HG03521 (cell line): ENCODE results near the gene CNTNAP2.
"Not testable (repeated sequence)": the region's sequence is repeated elsewhere in the genome, so short reads cannot be mapped to it uniquely, and the experiment has no call there.

ENCODE experiments used
- ATAC-seq: cut with Tn5 transposase; IDR thresholded peaks from one replicate; pipeline ENCODE4 v1.9.1; 2021; ENCODE audit warnings: mild to moderate bottlenecking, moderate library complexity; ENCODE audit not compliant: unreplicated experiment

The CNTNAP2 gene

GRCh38 chr7:146865696-146866095 lies 749.1 kb downstream of the CNTNAP2 start:
- no peak for ATAC-seq

- no peak for ATAC-seq
These were observed 758.1 kb downstream of the CNTNAP2 start for GRCh38 chr7:146874722-146875121.

DNA sequence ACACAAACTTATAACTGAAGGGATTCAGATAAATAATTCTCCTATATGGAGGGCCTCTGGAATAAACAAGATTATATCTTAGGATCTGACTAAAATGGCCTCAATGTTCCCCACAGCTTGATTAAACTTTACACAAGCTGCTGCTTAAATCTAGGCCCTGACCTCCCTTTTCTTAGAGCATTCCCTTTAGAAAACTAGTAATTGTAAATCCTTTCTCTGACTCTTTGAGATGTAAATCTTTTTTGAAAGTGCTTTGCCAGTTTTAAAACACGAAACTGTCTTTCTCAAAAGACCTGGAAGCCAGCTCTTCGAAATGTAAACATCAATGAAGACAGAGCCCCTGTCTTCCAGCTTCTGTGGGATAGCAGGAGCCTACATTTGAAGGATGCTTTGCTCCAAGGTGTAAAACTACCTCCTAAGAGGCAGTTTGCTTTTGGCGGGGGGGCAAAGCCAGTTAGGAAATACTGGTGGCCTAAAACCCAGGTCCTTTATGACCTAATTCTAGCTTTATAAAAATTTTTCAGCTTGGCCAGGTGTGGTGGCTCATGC lies 758.7 kb downstream of the CNTNAP2 start:
- no peak for ATAC-seq

GRCh38 chr7:146875981-146876380 lies 759.4 kb downstream of the CNTNAP2 start:
- no peak for ATAC-seq

DNA sequence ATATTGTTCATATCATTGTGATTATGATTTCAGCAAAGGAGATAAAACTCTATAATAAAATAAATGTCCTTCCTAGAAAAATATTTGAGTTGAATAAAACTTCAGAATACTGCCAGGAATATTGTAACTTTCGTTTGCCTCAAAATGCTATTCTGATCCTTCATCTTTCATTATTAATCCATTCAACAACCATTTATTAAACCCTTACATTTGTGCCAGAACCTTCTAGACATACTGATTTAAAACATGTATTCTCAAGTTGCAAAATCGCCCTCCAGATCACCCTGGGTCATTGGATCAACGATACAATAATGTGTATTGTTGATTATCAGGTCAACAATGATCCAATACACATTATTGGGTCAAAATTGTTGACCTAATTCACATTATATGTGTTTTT lies 759.8 kb downstream of the CNTNAP2 start:
- ATAC-seq = no peak

DNA sequence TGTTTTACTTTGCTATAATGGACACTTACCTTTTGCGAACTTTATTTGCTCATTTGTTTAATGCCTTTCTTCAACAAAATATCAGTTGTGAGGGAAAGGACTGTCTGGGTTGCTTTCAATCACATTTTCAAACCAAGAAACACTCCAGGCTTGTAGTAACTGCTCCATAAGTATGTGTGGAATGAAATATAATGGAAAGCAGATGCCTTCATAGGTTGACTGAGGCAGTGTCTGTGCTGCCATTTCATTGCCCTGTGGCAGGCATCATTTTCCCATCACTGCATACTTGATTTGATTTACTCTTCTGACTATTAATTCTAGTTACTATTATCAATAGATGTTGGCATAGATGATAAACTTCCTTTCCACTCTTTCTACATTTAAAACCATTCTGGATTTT lies 762.3 kb downstream of the CNTNAP2 start:
- no peak for ATAC-seq

GRCh38 chr7:146885231-146885630 lies 768.6 kb downstream of the CNTNAP2 start:
- no peak for ATAC-seq

DNA sequence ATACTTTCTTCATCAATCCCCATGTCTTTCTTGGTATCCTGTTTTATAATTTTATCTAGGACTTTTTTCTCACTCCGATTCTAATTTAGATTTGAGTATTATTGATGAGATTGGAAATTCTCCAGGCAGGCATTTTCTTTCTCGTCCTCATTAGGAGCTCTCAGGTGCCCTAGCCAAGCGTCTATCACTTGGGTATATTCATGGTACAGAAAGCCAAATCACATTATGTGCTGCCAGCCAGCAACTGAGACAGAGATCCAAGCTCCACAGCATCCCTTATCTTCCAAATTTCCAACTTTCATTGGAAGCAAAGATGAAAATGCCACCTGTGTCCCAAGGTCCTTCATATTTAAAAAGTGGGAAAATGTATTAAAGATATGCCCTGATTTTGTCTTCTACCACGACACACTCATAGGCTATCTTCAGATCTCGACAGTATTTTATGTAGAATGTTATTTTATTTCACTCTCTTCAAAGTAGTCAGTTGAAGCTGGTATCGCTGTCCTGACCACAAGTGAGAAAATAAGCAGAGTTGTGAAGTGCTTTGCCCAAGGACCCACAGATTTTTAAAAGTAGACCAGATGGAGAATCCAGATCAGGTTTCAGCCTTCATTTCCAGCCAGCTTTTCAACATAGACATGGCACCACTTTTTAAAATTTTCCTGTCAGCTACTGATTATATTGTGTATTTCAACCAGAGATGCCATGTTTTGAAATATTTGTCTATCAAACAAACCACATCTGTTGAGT lies 773.4 kb downstream of the CNTNAP2 start:
- no peak for ATAC-seq

DNA sequence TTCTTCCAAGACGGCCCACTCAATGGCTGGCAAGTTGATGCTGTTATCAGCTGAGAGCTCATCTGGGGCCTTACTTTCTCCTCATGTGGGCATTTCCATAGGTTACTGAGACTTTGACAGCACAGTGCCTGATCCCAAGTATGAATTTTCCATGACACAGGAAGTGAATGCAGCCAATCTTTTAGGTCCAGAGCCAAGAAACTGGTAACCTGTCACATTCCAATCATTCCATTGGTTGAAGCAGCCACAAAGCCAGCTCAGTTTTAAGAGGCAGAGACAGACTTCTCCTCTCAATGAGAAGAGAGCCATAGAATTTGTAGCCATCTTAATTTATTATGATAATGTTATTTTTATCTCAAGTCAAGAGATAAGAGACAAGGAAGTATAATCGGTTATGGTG lies 775.5 kb downstream of the CNTNAP2 start:
- ATAC-seq = no peak

GRCh38 chr7:146894927-146895326 lies 778.3 kb downstream of the CNTNAP2 start:
- no peak for ATAC-seq

DNA sequence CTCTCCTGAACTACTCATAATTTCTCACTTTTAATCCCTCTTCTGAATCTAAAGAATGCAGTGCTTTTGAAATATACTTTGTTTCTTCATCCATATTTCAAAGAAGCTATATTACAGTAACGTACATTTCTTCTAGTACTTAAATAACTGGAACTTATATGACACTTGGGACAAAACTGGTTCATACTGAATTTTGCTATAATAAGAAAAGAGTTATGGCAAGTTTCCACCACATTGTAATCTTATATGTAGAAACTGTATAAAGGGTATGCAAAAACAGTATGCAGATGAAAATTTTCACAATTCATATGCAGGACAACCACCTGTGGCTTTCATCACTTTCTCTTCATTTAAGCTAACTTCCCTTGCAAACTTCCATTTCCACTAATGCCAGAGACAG lies 785.7 kb downstream of the CNTNAP2 start:
- no peak for ATAC-seq

GRCh38 chr7:146902728-146903127 lies 786.1 kb downstream of the CNTNAP2 start:
- ATAC-seq = no peak

DNA sequence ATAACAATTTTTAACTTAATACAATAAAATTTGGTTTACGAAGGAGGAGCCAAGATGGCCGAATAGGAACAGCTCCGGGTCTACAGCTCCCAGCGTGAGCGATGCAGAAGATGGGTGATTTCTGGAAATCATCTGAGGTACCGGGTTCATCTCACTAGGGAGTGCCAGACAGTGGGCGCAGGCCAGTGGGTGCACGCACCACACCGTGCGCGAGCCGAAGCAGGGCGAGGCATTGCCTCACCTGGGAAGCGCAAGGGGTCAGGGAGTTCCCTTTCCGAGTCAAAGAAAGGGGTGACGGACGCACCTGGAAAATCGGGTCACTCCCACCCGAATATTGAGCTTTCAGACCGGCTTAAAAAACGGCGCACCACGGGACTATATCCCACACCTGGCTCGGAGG lies 789.1 kb downstream of the CNTNAP2 start:
- not testable (repeated sequence) for ATAC-seq

DNA sequence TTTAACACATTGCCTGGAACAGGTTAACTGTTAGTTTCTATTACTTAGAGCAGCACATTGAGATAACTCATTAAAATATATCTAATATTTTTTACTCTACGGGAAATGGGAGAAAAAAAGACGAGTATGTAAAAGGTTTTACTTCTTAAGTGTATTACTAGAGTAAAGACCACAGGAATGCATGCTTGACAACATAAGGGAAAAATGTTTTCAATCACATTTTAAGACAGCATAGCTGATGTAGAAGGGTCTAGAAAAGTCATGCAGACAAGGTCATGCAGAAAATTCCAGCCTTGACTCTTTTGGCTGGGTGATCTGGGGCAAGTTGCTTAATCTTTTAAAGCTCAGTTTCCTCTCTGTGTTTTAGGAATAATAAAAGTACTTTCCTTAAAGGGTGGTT lies 806.2 kb downstream of the CNTNAP2 start:
- ATAC-seq = no peak

GRCh38 chr7:146926841-146927240 lies 810.2 kb downstream of the CNTNAP2 start:
- no peak for ATAC-seq

DNA sequence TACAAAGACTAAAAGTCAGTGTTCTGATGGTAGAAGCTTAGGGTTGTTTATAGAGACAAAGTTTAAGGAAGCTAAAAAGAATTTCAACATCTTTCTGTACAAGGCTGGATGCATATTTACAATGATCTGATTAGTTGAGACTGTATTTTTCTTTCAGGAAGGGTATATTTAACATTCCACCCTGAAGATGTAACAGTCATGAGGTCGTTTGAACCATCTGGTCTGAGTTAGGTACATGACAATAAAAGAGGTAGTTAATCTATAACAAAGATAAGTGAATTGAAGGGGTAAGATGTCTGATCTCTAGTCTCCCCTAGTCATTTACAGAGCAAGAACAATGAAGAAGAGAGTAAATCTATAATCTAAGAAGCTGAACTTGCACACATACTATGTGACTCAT lies 821.2 kb downstream of the CNTNAP2 start:
- ATAC-seq = no peak

GRCh38 chr7:146943483-146943882 lies 826.9 kb downstream of the CNTNAP2 start:
- no peak for ATAC-seq

DNA sequence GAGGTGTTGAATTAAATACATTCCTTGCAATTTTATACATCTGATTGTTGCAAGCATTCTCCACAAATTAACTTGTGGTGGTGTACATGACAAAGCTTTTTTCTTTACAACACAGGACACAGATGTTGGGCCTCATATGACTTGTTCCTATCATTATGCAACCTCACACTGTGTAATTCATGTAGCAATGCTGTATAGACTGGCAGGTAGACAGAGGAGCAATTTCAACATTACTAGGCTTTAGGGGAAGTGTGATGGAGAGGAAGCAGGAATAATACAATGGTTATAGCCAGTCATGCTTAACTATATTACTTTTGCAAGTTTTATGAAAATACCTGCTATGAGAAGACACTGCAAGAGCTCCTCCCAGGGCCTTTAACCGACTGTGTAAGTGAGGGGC lies 832.1 kb downstream of the CNTNAP2 start:
- ATAC-seq = no peak

DNA sequence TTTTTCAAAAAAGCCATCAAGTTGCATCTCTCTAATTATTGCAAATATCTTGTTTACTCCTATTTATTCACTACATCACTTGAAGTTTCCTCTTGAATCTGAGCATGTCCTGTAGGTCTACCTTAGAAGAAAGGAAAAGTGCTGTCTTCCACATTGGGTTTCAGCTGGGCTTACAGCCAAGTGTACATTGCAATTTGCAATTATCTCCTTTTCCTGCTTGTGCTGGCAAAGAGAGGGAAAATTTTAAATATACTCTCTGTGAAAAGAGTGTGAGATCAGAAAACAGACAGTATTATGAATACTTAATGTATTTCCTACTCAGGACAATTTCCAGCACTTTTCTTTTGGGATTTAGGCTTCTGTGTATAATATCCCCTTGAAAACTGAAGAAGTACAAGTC lies 839.7 kb downstream of the CNTNAP2 start:
- ATAC-seq = no peak

DNA sequence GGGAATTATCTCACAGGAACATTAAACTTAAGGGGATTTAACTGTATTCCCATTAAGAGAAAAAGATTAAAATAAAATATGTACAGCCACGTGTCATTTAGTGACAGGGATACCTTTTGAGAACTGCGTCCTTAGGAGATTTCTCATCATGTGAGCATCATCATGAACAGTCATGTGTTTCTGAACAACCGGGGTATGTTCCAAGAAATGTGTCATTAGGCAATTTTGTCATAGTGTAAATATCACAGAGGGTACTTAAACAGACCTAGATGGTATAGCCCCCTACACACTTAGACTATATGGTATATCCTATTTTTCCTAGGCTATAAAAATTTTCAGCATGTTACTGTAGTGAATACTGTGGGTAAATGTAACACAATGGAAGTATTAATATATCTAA lies 840.3 kb downstream of the CNTNAP2 start:
- ATAC-seq = no peak

DNA sequence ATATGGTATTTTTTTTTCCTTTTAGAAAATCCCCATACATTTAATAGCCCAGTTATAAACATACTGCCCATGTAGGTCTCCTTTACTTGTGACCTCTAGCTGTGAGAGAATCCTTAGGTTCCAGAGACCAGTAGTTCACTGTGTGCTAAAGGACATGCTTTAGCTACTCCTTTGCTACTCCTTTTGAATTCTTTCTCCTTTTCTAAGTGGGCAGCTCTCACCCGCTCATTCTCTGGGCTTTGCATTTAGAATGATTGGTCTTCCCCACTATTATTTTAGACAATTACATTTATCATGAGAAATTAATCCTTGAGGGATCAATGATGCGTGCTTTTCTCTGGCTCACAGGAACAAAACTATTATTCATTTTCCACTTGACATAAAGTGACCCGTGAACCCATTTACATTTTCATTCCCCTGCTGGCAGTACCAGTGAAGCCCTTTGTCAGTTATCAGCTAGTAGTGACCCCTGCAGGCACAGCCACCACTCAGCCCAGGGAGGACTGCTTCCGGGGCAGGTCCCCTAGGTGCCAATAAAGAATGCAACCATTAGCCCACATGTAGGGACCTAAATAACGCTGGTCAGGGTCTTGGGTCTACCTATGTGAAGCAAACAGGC lies 844.3 kb downstream of the CNTNAP2 start:
- ATAC-seq = no peak

DNA sequence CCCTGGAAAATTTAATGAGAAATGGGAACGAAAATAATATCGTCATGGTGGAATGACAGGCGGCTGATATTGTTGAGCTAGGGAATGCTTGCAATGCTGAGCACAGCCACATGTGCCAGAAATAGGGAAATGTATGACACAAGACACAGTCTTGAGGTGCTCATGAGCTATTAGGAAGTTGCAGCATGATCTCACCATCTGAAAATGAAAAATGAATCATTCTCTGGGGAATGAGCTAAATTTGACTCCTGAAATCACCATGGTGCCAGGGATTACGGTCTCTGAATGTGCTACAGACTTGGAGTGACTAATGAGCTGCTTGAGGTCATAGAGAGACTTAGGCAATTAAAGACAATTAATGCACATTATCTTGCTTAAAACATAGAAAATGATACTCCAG lies 845.0 kb downstream of the CNTNAP2 start:
- no peak for ATAC-seq
